Measurements from ENCODE around the gene MED27. TPM values are rescaled to one million over a fixed set of nuclear protein-coding genes. Genes with fewer than 3 reads are reported as not detected.

Gene MED27
- total and polyA plus RNA-seq, 2 of the 8 experiments (the other 6 are each of a cell fraction or from before 2014, with no cell fraction given), result 29.9 to 56.5 TPM

GRCh38 chr9:131915181-131915580 is 164.5 kb downstream of the MED27 start (continued):
- no peak for TF ChIP-seq HDAC2 (IDR thresholded peaks at IDR 0.05; ENCODE audit: borderline replicate concordance in 1 of 2, low read depth in 2 of 2, low read length in 2 of 2)
- no peak for TF ChIP-seq PHF8 (conservative IDR thresholded peaks at IDR 0.05; ENCODE audit: low read depth, low read length)
